Neuronal stem cell (in vitro differentiated cells): ENCODE measurements around the gene PCBP1.

Experiments used
- DNase-seq: peaks from one replicate; pipeline ENCODE4 v3.0.0-alpha.2; 2013; ENCODE audit warnings: low spot score
- H2AFZ ChIP-seq: one replicate; pipeline ENCODE4 v1.6.1; 2013; ENCODE audit warnings: mild to moderate bottlenecking, low read length, inconsistent platforms
- H2AK5ac ChIP-seq: 2 replicates; pipeline ENCODE4 v1.6.1; 2013; ENCODE audit warnings: low read depth, mild to moderate bottlenecking, inconsistent platforms, low read length, moderate library complexity, mixed read lengths
- H2BK120ac ChIP-seq: 2 replicates; pipeline ENCODE4 v1.6.1; 2013; ENCODE audit warnings: low read depth, mild to moderate bottlenecking, inconsistent platforms, low read length, moderate library complexity, mixed read lengths
- H2BK12ac ChIP-seq: one replicate; pipeline ENCODE4 v1.6.1; 2013; ENCODE audit warnings: low read length, inconsistent platforms
- H2BK15ac ChIP-seq: 2 replicates; pipeline ENCODE4 v1.6.1; 2013; ENCODE audit warnings: mild to moderate bottlenecking, low read length, inconsistent platforms, mixed read lengths
- H2BK5ac ChIP-seq: one replicate; pipeline ENCODE4 v1.6.1; 2013; ENCODE audit warnings: inconsistent platforms, mild to moderate bottlenecking, low read length, moderate library complexity
- H3K14ac ChIP-seq: one replicate; pipeline ENCODE4 v1.6.1; 2013; ENCODE audit warnings: low read length, inconsistent platforms
- H3K18ac ChIP-seq: 2 replicates; pipeline ENCODE4 v1.6.1; 2013; ENCODE audit warnings: low read length, inconsistent platforms
- H3K23ac ChIP-seq: 2 replicates; pipeline ENCODE4 v1.6.1; 2013; ENCODE audit warnings: low read depth, mild to moderate bottlenecking, mixed read lengths, low read length, inconsistent platforms; ENCODE audit not compliant: poor library complexity
- H3K27ac ChIP-seq: replicated peaks from 3 replicates; pipeline ENCODE4 v1.5.1; 2013; ENCODE audit warnings: low read length, inconsistent platforms
- H3K27me3 ChIP-seq, 3 experiments: 2 replicates each; pipeline ENCODE4 v1.6.1; 2013; ENCODE audit warnings: low read length in 3 of 3, mild to moderate bottlenecking in 2 of 3, inconsistent platforms in 1 of 3, low read depth in 1 of 3, mixed read lengths in 1 of 3, moderate library complexity in 1 of 3; ENCODE audit not compliant: control insufficient read depth in 3 of 3, insufficient read depth in 3 of 3
- H3K36me3 ChIP-seq, 2 donors: replicated peaks in 1 of 2; 2 replicates each; pipeline ENCODE4 v1.6.1; 2013; ENCODE audit warnings: low read length in 2 of 2; ENCODE audit not compliant: control insufficient read depth in 2 of 2, insufficient read depth in 2 of 2
- H3K4ac ChIP-seq: 2 replicates; pipeline ENCODE4 v1.6.1; 2013; ENCODE audit warnings: inconsistent platforms, mild to moderate bottlenecking, low read length, moderate library complexity
- H3K4me1 ChIP-seq, 2 donors: 1 replicate in 1 of 2; 2 replicates in 1 of 2; pipeline ENCODE4 v1.6.1; 2013; ENCODE audit warnings: low read length in 2 of 2, low read depth in 1 of 2; ENCODE audit not compliant: control insufficient read depth in 2 of 2, insufficient read depth in 1 of 2
- H3K4me2 ChIP-seq: one replicate; pipeline ENCODE4 v1.6.1; 2013; ENCODE audit warnings: mild to moderate bottlenecking, low read length, inconsistent platforms; ENCODE audit not compliant: insufficient read depth, poor library complexity, severe bottlenecking
- H3K4me3 ChIP-seq, 2 donors: 2 replicates each; pipeline ENCODE4 v1.5.1; 2013; ENCODE audit warnings: low read length in 2 of 2, mild to moderate bottlenecking in 2 of 2, inconsistent platforms in 1 of 2, moderate library complexity in 1 of 2
- H3K79me1 ChIP-seq: one replicate; pipeline ENCODE4 v1.6.1; 2013; ENCODE audit warnings: low read depth, mild to moderate bottlenecking, inconsistent platforms, low read length, moderate library complexity
- H3K9ac ChIP-seq: one replicate; pipeline ENCODE4 v1.6.1; 2013; ENCODE audit warnings: mild to moderate bottlenecking, low read depth, low read length, inconsistent platforms; ENCODE audit not compliant: poor library complexity
- H3K9me3 ChIP-seq, 2 donors: replicated peaks in 1 of 2; 2 replicates each; pipeline versions ENCODE3 to v1.6.1; 2013; ENCODE audit warnings: low read length in 2 of 2, mild to moderate bottlenecking in 2 of 2, inconsistent platforms in 1 of 2, low read depth in 1 of 2, mixed read lengths in 1 of 2, moderate library complexity in 1 of 2; ENCODE audit not compliant: control insufficient read depth in 2 of 2, insufficient read depth in 1 of 2
- H4K8ac ChIP-seq: one replicate; pipeline ENCODE4 v1.6.1; 2013; ENCODE audit warnings: low read depth, mild to moderate bottlenecking, inconsistent platforms, low read length, moderate library complexity
- H4K91ac ChIP-seq: one replicate; pipeline ENCODE4 v1.6.1; 2013; ENCODE audit warnings: low read length, low read depth, mild to moderate bottlenecking, inconsistent platforms; ENCODE audit not compliant: poor library complexity
- WGBS, 2 donors: extraction: QIAGEN DNeasy Blood & Tissue Kit; methylation state at CpG; one replicate each; pipeline ENCODE4 v1.1.7; 2013; ENCODE audit warnings: missing lambda C conversion rate in 2 of 2, mixed read lengths in 1 of 2; ENCODE audit not compliant: insufficient read length in 2 of 2, insufficient replicate concordance in 1 of 2; ENCODE audit errors: extremely low coverage in 2 of 2; 5-methylcytosine and 5-hydroxymethylcytosine counted together

PCBP1 gene

DNA sequence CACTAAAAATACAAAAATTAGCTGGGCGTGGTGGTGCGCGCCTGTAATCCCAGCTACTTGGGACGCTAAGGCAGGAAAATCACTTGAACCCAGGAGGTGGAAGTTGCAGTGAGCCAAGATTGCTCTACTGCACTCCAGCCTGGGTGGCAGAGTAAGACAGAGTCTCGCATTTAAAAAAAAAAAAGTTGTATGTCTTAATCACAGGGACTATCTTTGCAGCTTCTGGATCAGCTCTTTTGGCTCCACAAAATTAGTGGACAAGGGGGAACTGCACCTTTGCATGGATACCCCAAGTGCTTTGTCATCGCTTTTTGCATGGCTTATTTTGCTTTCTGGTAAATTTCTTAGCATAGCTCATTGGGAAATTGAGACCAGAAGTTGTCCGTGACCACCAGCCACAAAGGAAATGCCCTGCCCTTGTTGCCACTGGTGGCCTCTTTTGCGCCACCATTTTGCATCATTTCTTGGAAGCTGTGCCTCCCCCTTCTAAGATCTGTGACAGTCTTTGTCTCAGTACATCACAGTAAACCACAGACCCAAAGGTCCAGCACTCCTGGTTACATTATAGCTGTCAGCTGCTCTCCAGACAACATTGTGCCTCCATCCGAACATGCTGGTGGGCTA is 43.9 kb upstream of the PCBP1 start:
- H3K14ac ChIP-seq = no peak overlapping the region
- no peak for DNase-seq
- no peak overlapping the region for H3K4ac ChIP-seq
- no peak overlapping the region for H4K8ac ChIP-seq
- H3K23ac ChIP-seq = no peak overlapping the region
- no peak overlapping the region for H4K91ac ChIP-seq
- H2BK5ac ChIP-seq = no peak overlapping the region
- no peaks in the 10 kb centered on the region for H3K27me3 ChIP-seq
- H3K36me3 ChIP-seq = peaks cover under 1 to 62% of the 10 kb centered on the region in 2 donors
- peaks cover 1% of the 10 kb centered on the region for H3K79me1 ChIP-seq
- H2BK120ac ChIP-seq = no peak overlapping the region
- no CpG with 5 or more reads among the region's 9 CpGs for WGBS, 2 donors
- H3K9ac ChIP-seq = no peak overlapping the region
- H3K27ac ChIP-seq = no peak overlapping the region
- H3K4me3 ChIP-seq = no peak overlapping the region
- H2AFZ ChIP-seq = no peak overlapping the region
- no peaks in the 10 kb centered on the region for H3K9me3 ChIP-seq
- no peak overlapping the region for H2BK15ac ChIP-seq
- H3K18ac ChIP-seq = no peak overlapping the region
- no peaks in the 10 kb centered on the region for H3K4me1 ChIP-seq
- H2BK12ac ChIP-seq = no peak overlapping the region
- H2AK5ac ChIP-seq = no peak overlapping the region
- H3K4me2 ChIP-seq = no peak overlapping the region

DNA sequence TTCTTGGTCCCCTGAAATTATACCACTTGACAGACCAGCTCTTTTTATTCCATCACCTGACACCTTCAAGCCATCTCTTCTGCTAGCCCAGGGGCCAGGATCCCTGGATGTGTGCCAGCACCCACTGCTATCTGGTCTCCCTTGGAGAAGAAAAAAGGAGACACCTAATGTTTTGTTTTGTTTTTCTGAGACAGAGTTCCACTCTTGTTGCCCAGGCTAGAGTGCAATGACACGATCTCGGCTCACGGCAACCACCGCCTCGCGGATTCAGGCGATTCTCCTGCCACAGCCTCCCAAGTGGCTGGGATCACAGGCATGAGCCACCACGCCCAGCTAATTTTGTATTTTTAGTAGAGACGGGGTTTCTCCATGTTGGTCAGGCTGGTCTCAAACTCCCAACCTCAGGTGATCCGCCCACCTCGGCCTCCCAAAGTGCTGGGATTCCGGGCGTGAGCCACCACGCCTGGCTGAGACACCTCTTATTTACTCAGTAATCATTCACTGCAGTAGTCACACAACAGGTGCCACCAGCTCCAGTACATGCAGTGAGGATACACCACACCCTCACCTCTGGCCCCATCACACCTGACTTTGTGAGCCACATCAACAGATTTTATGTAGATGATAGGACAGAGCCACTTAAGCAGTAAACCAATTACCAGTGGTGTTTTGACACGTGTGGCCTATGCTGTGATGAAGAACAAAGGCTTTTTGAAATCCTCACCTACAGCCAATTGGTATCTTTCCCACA is 42.8 kb upstream of the PCBP1 start:
- H4K91ac ChIP-seq = no peak overlapping the region

DNA sequence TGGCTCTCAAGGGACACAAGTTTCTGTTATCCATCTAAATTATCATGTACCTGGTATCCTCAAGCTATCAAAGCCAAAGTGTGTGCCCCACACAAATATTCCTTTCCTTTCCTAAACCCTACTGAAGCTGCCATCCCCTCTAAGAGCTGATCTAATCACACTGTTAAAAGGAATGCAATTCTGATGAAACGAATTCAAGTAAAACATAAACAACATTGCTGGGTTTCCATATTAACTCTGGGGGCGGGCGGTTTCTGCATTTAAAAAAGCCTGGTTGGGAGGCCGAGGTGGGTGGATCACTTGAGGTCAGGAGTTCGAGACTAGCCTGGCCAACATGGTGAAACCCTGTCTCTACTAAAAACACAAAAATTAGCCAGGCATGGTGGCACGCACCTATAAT is 41.9 kb upstream of the PCBP1 start:
- H3K9me3 ChIP-seq = no peaks in the 10 kb centered on the region
- no peak overlapping the region for H2BK15ac ChIP-seq
- H4K91ac ChIP-seq = no peak overlapping the region
- H4K8ac ChIP-seq = no peak overlapping the region
- no peak overlapping the region for H3K9ac ChIP-seq
- H2AFZ ChIP-seq = no peak overlapping the region
- H3K4me1 ChIP-seq = no peaks in the 10 kb centered on the region
- peaks cover 6 to 71% of the 10 kb centered on the region in 2 donors for H3K36me3 ChIP-seq
- H3K23ac ChIP-seq = no peak overlapping the region
- no peak overlapping the region for H3K18ac ChIP-seq
- peaks cover 2% of the 10 kb centered on the region for H3K79me1 ChIP-seq
- no peak for DNase-seq
- no peak overlapping the region for H2AK5ac ChIP-seq
- no peak overlapping the region for H2BK120ac ChIP-seq
- no peak overlapping the region for H3K4me2 ChIP-seq
- H2BK5ac ChIP-seq = no peak overlapping the region
- H3K4ac ChIP-seq = no peak overlapping the region
- no CpG with 5 or more reads among the region's 6 CpGs for WGBS, 2 donors
- no peak overlapping the region for H3K14ac ChIP-seq
- no peak overlapping the region for H3K4me3 ChIP-seq
- H3K27me3 ChIP-seq = no peaks in the 10 kb centered on the region
- H2BK12ac ChIP-seq = no peak overlapping the region
- H3K27ac ChIP-seq = no peak overlapping the region

More for the DNA sequence above, 42.8 kb upstream of the PCBP1 start:
- Histone ChIP-seq H3K23ac (no peak overlapping the region), H4K8ac (no peak overlapping the region), H3K36me3 (peaks cover 4 to 69% of the 10 kb centered on the region in 2 donors), H2AFZ (no peak overlapping the region), H3K27me3 (no peaks in the 10 kb centered on the region), H3K4me1 (no peaks in the 10 kb centered on the region), H3K14ac (no peak overlapping the region), H2BK12ac (no peak overlapping the region), H3K4me3 (no peak overlapping the region), H2BK5ac (no peak overlapping the region), H3K9ac (no peak overlapping the region), H3K79me1 (peaks cover under 1% of the 10 kb centered on the region), H3K9me3 (no peaks in the 10 kb centered on the region), H3K4ac (no peak overlapping the region), H2BK15ac (no peak overlapping the region), H3K18ac (no peak overlapping the region), H3K4me2 (no peak overlapping the region), H2AK5ac (no peak overlapping the region), H2BK120ac (no peak overlapping the region), H3K27ac (no peak overlapping the region)
- WGBS, 2 donors = no CpG with 5 or more reads among the region's 15 CpGs
- DNase-seq = no peak

DNA sequence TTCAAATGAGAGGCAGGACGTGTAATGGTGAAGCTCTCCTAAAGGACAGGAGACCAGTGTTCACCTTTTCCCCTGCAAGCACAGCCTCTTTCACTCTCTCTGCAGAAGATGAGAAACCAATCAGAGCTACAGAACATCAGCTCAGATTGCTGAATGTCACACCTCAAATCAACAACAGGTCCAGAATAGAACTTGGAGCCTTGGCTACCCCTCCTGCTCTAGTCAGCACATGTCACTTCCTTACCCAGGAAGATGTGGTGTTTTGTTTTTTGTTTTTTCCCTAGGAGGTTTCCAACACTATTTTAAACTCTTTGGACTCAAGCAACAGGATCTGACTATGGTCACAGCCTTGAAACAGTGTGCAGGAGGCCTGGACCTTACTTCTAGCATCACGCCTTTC is 41.3 kb upstream of the PCBP1 start:
- no peaks in the 10 kb centered on the region for H3K4me1 ChIP-seq
- no peak overlapping the region for H4K91ac ChIP-seq
- H2AK5ac ChIP-seq = no peak overlapping the region
- no peak overlapping the region for H2BK120ac ChIP-seq
- H2BK15ac ChIP-seq = no peak overlapping the region
- no peak overlapping the region for H3K4me2 ChIP-seq
- no peak overlapping the region for H3K4ac ChIP-seq
- H2AFZ ChIP-seq = no peak overlapping the region
- peaks cover 6 to 74% of the 10 kb centered on the region in 2 donors for H3K36me3 ChIP-seq
- no peak overlapping the region for H3K9ac ChIP-seq
- no peak overlapping the region for H3K4me3 ChIP-seq
- H4K8ac ChIP-seq = no peak overlapping the region
- H3K18ac ChIP-seq = no peak overlapping the region
- H3K9me3 ChIP-seq = no peaks in the 10 kb centered on the region
- H3K14ac ChIP-seq = no peak overlapping the region
- no peaks in the 10 kb centered on the region for H3K27me3 ChIP-seq
- H2BK12ac ChIP-seq = no peak overlapping the region
- H3K23ac ChIP-seq = no peak overlapping the region
- no CpG with 5 or more reads among the region's 2 CpGs for WGBS, 2 donors
- H3K27ac ChIP-seq = no peak overlapping the region
- H3K79me1 ChIP-seq = peaks cover 2% of the 10 kb centered on the region
- DNase-seq = no peak
- no peak overlapping the region for H2BK5ac ChIP-seq
